GM19468 (cell line): ENCODE data around the gene SLC38A10.

Experiments
- ATAC-seq: cut with Tn5 transposase; IDR thresholded peaks from one replicate; pipeline ENCODE4 v1.9.1; 2021; ENCODE audit warnings: mild to moderate bottlenecking, moderate library complexity, moderate number of reproducible peaks; ENCODE audit not compliant: unreplicated experiment; ENCODE audit errors: extremely low read depth

SLC38A10 gene

GRCh38 chr17:81301195-81302144, 6.4 kb upstream of the SLC38A10 start:
- ATAC-seq, result no peak

- no peak for ATAC-seq
Measured at GRCh38 chr17:81300586-81301155, 5.6 kb upstream of the SLC38A10 start.

GRCh38 chr17:81299846-81300585, 4.9 kb upstream of the SLC38A10 start:
- no peak for ATAC-seq

- no peak for ATAC-seq
Measured at GRCh38 chr17:81298991-81299738, 4.1 kb upstream of the SLC38A10 start.

GRCh38 chr17:81298325-81298990, 3.4 kb upstream of the SLC38A10 start:
- no peak for ATAC-seq

GRCh38 chr17:81295676-81296381, 722 bp upstream of the SLC38A10 start:
- ATAC-seq, result no peak

GRCh38 chr17:81294512-81295030, 536 bp downstream of the SLC38A10 start:
- no peak for ATAC-seq

- no peak for ATAC-seq
Measured at GRCh38 chr17:81292450-81292849, 2.7 kb downstream of the SLC38A10 start.

- no peak for ATAC-seq
Measured at GRCh38 chr17:81291662-81292061, 3.4 kb downstream of the SLC38A10 start.

- ATAC-seq, result no peak
Measured at GRCh38 chr17:81290230-81290629, 4.9 kb downstream of the SLC38A10 start.

GRCh38 chr17:81289627-81290026, 5.5 kb downstream of the SLC38A10 start:
- ATAC-seq, result no peak

- ATAC-seq, result no peak
Measured at GRCh38 chr17:81288715-81289114, 6.4 kb downstream of the SLC38A10 start.

- no peak for ATAC-seq
Measured at GRCh38 chr17:81287741-81288430, 7.2 kb downstream of the SLC38A10 start.

- no peak for ATAC-seq
Measured at GRCh38 chr17:81287152-81287551, 8.0 kb downstream of the SLC38A10 start.

GRCh38 chr17:81286491-81287145, 8.5 kb downstream of the SLC38A10 start:
- ATAC-seq, result no peak

GRCh38 chr17:81285894-81286293, 9.2 kb downstream of the SLC38A10 start:
- no peak for ATAC-seq

- ATAC-seq, result no peak
Measured at GRCh38 chr17:81285179-81285878, 9.8 kb downstream of the SLC38A10 start.
